Loucy (cell line): Measurements from ENCODE around the gene FHIT.

Source experiments
- H2AFZ ChIP-seq: fragments of 200-600 bp; sonication (generic); 2 replicates; pipeline ENCODE4 v1.6.0; 2016; ENCODE audit warnings: antibody characterized with exemption, mild to moderate bottlenecking, low read length, moderate library complexity
- H3F3A ChIP-seq: fragments of 200-600 bp; 2 replicates; pipeline ENCODE4 v1.6.0; 2016; ENCODE audit warnings: antibody characterized with exemption, low read depth, mild to moderate bottlenecking
- H3K27me3 ChIP-seq: fragments of 200-600 bp; sonication (generic); 2 replicates; pipeline ENCODE4 v1.6.1; 2014; ENCODE audit warnings: low read length, mild to moderate bottlenecking; ENCODE audit not compliant: insufficient read depth, poor library complexity, severe bottlenecking
- H3K36me3 ChIP-seq: fragments of 200-600 bp; sonication (generic); 2 replicates; pipeline ENCODE4 v1.6.1; 2016; ENCODE audit warnings: low read length; ENCODE audit not compliant: insufficient read depth
- H3K4me1 ChIP-seq: fragments of 200-600 bp; sonication (generic); 2 replicates; pipeline ENCODE4 v1.5.1; 2014; ENCODE audit warnings: low read length, mild to moderate bottlenecking; ENCODE audit not compliant: insufficient read depth, poor library complexity, severe bottlenecking
- H3K4me2 ChIP-seq: fragments of 200-600 bp; sonication (generic); 2 replicates; pipeline ENCODE4 v1.6.0; 2014; ENCODE audit warnings: antibody characterized with exemption, low read length, low read depth, mild to moderate bottlenecking; ENCODE audit not compliant: poor library complexity, severe bottlenecking
- H3K4me3 ChIP-seq: fragments of 200-600 bp; sonication (generic); 2 replicates; pipeline ENCODE4 v1.5.1; 2014; ENCODE audit warnings: low read length, mild to moderate bottlenecking, mixed read lengths; ENCODE audit not compliant: poor library complexity, severe bottlenecking
- H3K79me2 ChIP-seq: fragments of 200-600 bp; sonication (generic); 2 replicates; pipeline ENCODE4 v1.6.1; 2014; ENCODE audit warnings: low read length; ENCODE audit not compliant: insufficient read depth
- H3K9ac ChIP-seq: fragments of 200-600 bp; sonication (generic); 2 replicates; pipeline ENCODE4 v1.6.0; 2014; ENCODE audit warnings: mild to moderate bottlenecking, low read depth, low read length, moderate library complexity; ENCODE audit not compliant: poor library complexity, severe bottlenecking
- H3K9me2 ChIP-seq: fragments of 200-600 bp; sonication (generic); replicated peaks from 2 replicates; pipeline ENCODE4 v1.6.1; 2016; ENCODE audit warnings: low read depth, low read length, mixed read lengths
- H3K9me3 ChIP-seq: fragments of 200-600 bp; sonication (generic); 2 replicates; pipeline ENCODE4 v1.6.1; 2014; ENCODE audit warnings: mild to moderate bottlenecking, antibody characterized with exemption, low read length, low read depth; ENCODE audit not compliant: insufficient read depth
- H4K20me1 ChIP-seq: fragments of 200-600 bp; sonication (generic); 2 replicates; pipeline ENCODE4 v1.6.0; 2014; ENCODE audit warnings: antibody characterized with exemption, low read length, mild to moderate bottlenecking; ENCODE audit not compliant: insufficient read depth, poor library complexity, severe bottlenecking
- EZH2phosphoT487 ChIP-seq: fragments of 200-600 bp; IDR thresholded peaks from 2 replicates; pipeline ENCODE4 v1.6.1; 2018; ENCODE audit warnings: antibody characterized with exemption, mild to moderate bottlenecking, moderate library complexity, borderline replicate concordance
- TF ChIP-seq, protein P1 (sequence below): fragments of 200-600 bp; sonication (generic); conservative IDR thresholded peaks from 2 replicates; pipeline ENCODE4 v1.5.1; 2014; ENCODE audit warnings: mild to moderate bottlenecking, antibody characterized with exemption, low read length

FHIT gene

DNA sequence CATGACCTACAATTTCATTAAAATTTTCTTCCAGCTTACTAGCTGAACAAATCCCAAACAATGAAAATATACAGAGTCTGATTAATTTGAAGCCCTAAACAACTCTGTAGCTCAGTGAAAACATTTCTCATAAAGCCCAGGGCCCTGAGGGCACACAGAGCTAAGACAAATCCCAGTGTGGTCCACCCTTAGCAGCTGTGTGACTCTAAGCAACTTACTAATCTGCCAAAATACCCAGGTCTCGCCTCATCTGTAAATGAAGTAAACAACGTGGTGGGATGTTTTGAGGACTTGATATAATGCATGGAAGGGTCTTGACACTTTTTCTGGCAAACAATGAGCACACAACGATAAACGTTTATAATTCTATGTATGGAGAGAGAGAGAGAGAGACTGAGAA, 158.4 kb downstream of the FHIT start:
- Histone ChIP-seq H3F3A (no peaks in the 10 kb centered on the region), H2AFZ (no peak overlapping the region), H3K36me3 (no peaks in the 10 kb centered on the region), H3K4me1 (no peaks in the 10 kb centered on the region), H3K4me2 (no peak overlapping the region), H4K20me1 (no peaks in the 10 kb centered on the region), H3K9ac (no peak overlapping the region), H3K9me2 (no peaks in the 10 kb centered on the region), H3K27me3 (no peaks in the 10 kb centered on the region), H3K79me2 (no peaks in the 10 kb centered on the region), H3K9me3 (no peaks in the 10 kb centered on the region), H3K4me3 (no peak overlapping the region)
- no peak for TF ChIP-seq EZH2phosphoT487
- TF ChIP-seq, protein P1, sequence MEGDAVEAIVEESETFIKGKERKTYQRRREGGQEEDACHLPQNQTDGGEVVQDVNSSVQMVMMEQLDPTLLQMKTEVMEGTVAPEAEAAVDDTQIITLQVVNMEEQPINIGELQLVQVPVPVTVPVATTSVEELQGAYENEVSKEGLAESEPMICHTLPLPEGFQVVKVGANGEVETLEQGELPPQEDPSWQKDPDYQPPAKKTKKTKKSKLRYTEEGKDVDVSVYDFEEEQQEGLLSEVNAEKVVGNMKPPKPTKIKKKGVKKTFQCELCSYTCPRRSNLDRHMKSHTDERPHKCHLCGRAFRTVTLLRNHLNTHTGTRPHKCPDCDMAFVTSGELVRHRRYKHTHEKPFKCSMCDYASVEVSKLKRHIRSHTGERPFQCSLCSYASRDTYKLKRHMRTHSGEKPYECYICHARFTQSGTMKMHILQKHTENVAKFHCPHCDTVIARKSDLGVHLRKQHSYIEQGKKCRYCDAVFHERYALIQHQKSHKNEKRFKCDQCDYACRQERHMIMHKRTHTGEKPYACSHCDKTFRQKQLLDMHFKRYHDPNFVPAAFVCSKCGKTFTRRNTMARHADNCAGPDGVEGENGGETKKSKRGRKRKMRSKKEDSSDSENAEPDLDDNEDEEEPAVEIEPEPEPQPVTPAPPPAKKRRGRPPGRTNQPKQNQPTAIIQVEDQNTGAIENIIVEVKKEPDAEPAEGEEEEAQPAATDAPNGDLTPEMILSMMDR: no peak

DNA sequence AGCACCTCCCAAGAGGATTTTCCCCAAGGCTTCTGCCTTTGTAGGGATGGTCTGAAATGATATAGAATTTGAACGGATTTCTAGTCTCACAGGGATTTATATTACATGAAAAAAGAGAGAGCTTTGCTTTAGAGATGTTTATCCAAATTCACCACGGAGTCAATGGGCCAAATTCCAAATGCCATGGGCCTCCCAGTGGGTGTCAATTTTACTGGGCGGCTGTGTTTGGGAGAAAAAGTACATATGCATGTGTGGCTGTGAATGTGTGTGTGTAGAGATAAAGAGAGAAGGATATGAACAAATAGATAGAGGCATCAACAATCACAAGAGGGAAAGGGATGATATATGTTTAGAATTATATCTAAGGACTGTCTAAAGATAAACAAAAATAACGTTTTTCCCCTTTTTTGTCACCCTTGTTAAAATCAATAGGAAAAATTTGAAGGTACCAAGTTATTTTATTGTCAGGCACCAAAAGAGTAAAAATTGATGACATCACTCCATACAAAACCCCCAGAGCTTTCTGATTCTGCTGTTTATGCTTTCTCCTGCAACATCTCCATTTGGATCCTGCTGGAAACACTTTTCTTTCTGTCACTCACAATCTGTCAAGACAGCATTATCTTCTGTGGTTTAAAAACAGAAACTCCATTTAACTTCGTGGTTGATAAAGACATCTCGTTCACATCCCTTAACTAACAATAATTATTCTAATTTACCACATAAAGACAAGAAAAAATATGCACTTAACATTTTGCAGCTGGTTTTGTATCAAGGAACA, 160.7 kb downstream of the FHIT start:
- Histone ChIP-seq H3K4me3 (no peak overlapping the region), H3K27me3 (no peaks in the 10 kb centered on the region), H3K9me2 (no peaks in the 10 kb centered on the region), H3K36me3 (no peaks in the 10 kb centered on the region), H3K9ac (no peak overlapping the region), H3K4me2 (no peak overlapping the region), H3K4me1 (no peaks in the 10 kb centered on the region), H4K20me1 (no peaks in the 10 kb centered on the region), H3K79me2 (no peaks in the 10 kb centered on the region), H3F3A (no peaks in the 10 kb centered on the region), H3K9me3 (no peaks in the 10 kb centered on the region), H2AFZ (no peak overlapping the region)
- TF ChIP-seq, protein P1: no peak
- TF ChIP-seq EZH2phosphoT487: no peak

DNA sequence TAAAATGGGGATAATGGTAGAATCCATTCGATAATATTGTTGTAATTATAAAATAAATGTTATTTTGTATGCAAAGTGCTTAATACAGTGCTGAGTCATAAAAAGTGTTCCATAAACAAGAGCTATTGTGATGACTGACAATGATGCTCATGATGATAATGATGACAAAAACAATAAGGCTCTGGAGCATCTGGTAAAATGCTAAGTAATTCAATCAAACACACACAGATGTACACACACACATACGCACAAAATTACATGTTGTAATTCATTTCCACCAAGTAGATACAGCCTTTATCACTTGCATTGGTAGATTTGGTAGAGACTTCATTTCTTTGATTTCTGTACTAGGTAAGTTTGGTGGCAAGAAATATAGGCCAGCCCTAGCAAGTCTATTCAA, 163.8 kb downstream of the FHIT start:
- TF ChIP-seq, protein P1: no peak
- TF ChIP-seq EZH2phosphoT487: no peak
- Histone ChIP-seq H4K20me1 (no peaks in the 10 kb centered on the region), H3K36me3 (no peaks in the 10 kb centered on the region), H3K4me3 (no peak overlapping the region), H2AFZ (no peak overlapping the region), H3F3A (no peaks in the 10 kb centered on the region), H3K9me2 (no peaks in the 10 kb centered on the region), H3K9me3 (no peaks in the 10 kb centered on the region), H3K27me3 (no peaks in the 10 kb centered on the region), H3K9ac (no peak overlapping the region), H3K4me2 (no peak overlapping the region), H3K4me1 (no peaks in the 10 kb centered on the region), H3K79me2 (no peaks in the 10 kb centered on the region)
